Measurements from ENCODE around the gene ZNF296.
A peak's percentile ranks its signal among the peaks of the same experiment; 100 is the strongest.

ZNF296 gene

DNA sequence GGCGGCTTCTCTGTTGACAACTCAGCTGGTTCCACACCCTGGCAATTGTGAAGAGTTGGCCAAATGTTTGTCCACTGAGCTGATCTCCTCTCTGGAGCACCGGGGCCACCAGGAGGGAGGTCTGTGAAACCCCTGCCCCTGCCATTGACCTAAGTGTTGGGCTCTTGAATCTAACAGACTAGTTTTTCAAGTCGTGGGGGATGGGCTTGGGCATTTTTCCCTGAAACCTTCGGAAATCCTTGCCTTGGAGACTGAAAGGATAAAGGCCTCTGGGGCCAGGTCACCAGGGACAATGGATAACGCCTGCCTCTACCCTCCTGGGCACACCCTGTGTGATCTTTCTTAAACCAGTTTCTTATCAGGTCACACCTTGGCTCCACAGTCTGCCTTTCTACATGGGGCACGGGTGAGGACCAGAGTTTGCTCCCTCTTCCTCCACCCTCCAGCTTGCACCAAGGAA is 3.7 kb upstream of the ZNF296 start:
- Mint-ChIP-seq H3K4me1 (ENCODE audit: low read depth) (peaks cover 46% of the 10 kb centered on the region), H3K4me3 (peak overlapping the region; percentile 98), H3K27ac (peak overlapping the region; percentile 94), H3K27me3 (no peaks in the 10 kb centered on the region), H3K9me3 (no peaks in the 10 kb centered on the region), H3K36me3 (ENCODE audit: low read depth) (peaks cover 50% of the 10 kb centered on the region)
- no peak for DNase-seq

DNA sequence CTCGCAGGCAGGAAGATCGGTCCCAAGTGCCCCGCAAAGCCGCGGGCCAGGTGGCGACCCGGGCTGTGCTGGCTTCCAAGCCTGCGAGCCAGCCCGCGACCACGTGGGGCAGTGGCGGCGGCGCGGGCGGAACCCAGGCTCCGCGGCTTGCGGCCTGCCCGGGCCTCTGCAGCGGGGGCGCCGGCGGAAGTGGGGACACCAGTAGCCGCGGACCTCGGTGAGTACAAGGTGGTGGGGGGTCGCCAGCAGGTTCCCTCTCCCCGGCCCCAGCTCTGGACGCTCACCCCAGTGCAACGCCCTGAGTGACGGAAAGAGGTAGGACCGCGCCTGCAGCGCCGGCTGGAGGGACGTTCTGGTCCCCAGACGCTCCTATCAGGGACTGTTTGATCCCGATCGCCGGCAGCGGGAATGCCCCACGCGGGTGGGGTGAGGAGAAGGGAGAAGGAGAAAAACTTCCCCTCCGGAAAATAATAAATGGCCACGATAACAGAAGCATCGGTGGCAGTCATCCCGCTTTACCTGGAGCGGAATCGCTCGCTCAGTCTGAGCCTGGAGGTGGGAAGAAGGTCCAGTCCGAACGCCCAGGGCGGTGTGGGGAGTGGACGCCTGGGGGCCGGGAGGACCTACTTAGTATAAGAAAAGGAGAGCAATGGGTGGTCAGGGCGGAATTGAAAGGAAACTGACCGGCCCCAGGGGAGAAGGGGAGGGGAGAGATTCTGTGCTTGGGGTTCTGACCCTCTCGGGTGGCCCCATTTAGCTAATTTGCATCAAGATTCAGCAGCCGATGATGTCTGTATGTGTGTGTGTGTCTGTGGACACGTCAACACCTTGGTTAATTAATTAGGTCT is 3.0 kb upstream of the ZNF296 start, which contains the start of gene GEMIN7:
Gene GEMIN7 (plus strand): TSS at position 198 of the 848 bp plus-strand sequence. CDS start 10,855 bp downstream, outside the sequence.
- peaks cover 52% of the 10 kb centered on the region for H3K4me1 Mint-ChIP-seq (ENCODE audit: low read depth)
- H3K27ac Mint-ChIP-seq, result peak within 1 kb of the TSS; percentile 94
- no peaks in the 10 kb centered on the region for H3K27me3 Mint-ChIP-seq
- H3K9me3 Mint-ChIP-seq, result no peaks in the 10 kb centered on the region
- H3K4me3 Mint-ChIP-seq, result peak within 1 kb of the TSS; percentile 98
- peaks cover 53% of the 10 kb centered on the region for H3K36me3 Mint-ChIP-seq (ENCODE audit: low read depth)
- DNase-seq, result peak; percentile 93

DNA sequence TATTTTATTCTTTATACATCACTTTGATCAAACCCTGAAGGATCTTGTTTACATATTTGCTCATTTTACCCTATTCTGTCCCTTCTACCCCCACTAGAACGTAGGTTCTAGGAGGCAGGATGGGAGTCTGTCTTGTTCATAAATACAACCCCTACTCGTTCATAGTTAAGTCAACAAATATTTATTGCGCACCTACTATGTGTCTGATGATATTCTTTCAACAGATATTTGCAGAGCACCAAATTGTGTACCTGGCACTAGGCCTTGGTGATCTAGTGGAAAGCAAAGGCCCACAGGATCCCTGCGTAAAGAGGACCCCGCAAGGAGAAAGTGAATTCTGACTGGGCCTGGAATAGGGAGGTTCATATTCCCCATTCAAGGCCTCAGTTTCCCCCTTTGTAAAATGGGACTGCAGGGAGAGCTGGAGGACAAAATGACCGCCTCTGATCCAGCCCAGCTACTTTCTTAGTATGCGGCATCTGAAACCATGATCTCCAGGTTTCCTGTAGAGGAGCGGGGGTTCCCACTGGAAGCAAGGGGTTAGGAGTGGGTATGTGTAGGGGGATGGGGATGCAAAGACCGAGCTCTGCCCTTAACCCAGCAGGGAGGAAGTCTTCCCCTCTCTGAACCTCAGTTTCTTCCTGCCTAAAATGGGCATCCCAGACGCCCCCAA is 2.2 kb upstream of the ZNF296 start:
- Mint-ChIP-seq H3K9me3 (no peaks in the 10 kb centered on the region), H3K4me3 (peak overlapping the region; percentile 98), H3K36me3 (ENCODE audit: low read depth) (peaks cover 52% of the 10 kb centered on the region), H3K27ac (peak overlapping the region; percentile 79), H3K27me3 (no peaks in the 10 kb centered on the region), H3K4me1 (ENCODE audit: low read depth) (peaks cover 52% of the 10 kb centered on the region)
- DNase-seq, result no peak

DNA sequence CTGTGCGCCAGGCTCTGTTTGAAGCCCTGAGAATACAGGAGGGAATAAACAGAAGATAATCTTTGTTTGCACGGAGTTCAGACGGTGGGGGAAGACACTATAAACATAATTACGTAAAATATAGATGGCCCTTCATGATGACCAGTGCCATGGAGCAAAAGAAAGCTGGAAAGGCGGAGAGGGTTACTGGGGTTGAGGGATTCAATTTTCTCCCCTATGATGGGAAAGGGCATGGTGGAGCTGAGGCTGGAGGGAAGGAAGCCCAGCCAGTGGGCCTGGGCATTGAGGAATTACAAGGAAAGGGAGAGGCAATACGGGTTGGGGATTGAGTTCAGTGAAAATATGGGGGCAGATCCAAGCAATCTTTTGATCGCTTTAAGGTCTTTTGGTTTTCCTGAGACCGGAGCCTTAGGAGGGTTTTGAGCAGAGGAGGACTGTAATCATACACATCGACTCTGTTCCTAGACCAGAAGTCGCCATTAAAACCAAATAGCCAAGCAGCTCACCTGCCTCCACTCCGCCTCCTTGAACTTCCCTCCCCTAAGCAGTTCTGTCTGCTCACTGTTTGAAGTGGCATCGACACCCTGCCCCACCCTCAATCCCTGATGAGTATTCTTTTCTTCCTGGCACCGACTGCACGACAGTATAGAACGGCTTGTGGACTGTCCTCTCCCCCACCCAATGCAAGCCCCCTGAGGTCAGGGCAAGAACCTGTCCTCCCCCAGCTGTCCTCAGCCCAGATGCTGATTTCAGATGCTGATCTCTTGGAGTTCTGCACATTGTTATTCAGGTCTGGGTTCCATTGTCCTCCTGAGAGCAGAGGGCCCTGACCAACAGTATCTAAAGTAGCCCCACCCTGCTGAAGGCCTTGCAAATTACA is 813 bp upstream of the ZNF296 start:
- no peaks in the 10 kb centered on the region for H3K9me3 Mint-ChIP-seq
- H3K4me1 Mint-ChIP-seq (ENCODE audit: low read depth), result peaks cover 48% of the 10 kb centered on the region
- peak overlapping the region; percentile 84 for H3K4me3 Mint-ChIP-seq
- H3K27me3 Mint-ChIP-seq, result no peaks in the 10 kb centered on the region
- H3K36me3 Mint-ChIP-seq (ENCODE audit: low read depth), result peaks cover 48% of the 10 kb centered on the region
- peak overlapping the region; percentile 82 for H3K27ac Mint-ChIP-seq
- DNase-seq, result no peak

DNA sequence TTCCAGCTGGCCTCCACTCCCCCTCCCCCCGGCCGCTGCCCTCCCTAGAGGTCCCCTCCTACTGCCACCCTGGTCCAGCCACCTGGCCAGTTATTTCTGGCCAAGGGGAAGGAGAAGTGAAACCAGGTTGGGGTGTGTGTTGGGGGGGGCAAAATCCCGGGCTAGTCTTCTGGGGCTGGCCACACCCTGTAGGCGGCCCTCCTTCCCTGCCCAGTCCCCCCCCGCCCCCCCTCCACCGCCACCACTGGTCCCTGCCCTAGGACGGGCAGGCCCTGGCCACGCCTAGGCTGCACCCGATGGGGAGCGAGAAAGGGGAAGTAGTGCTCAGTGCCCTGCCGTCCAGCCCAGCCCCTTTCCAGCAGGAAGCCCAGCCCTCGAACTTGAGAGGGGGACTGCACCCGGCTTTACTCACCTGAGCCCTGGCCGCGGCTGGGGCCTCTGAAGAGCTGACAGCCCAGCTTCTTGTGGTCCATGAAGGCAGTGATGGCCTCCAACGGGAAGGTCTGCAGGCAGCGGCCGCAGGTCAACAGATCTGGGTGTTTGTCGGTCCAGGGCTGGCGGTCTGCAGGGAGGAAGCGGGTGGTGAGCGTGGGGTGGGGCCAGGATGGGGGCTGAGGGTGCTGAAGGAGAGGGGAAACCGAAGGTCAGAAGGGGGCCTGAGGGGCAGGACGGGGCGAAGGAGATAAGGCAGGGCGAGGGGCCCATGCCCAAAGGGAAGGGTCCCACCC is 813 bp downstream of the ZNF296 start:
- Mint-ChIP-seq H3K27me3 (no peaks in the 10 kb centered on the region), H3K27ac (peak overlapping the region; percentile 73), H3K36me3 (ENCODE audit: low read depth) (peaks cover 48% of the 10 kb centered on the region), H3K4me3 (peak overlapping the region; percentile 84), H3K9me3 (no peaks in the 10 kb centered on the region), H3K4me1 (ENCODE audit: low read depth) (peaks cover 35% of the 10 kb centered on the region)
- DNase-seq, result peak; percentile 55

DNA sequence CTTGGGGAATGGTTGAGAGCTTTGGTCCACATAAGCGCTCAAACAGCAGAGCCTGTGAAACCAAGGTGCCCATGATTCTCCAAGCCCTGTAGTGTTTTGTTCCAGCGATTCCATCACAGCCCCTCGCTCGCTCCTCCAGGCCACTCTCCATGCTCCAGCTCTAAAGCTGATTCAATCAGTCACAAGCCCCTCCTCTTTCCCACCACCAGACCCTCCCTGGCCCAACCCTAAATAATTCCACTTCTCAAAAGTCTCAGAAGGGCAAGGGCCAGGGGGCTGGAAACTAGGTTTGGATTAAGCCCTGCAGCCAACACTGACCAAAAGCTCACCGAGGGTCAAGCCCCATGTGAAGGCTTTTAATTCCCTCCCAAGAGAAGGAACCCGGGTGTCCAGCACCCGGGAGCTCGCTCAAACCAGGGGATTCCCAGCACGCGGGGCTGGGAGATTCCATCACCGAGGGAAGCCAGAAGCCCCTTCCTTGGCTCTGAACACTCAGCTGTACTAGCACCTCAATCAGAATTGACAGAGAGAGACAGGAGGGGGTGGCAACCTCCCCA is 1.5 kb downstream of the ZNF296 start:
- DNase-seq, result no peak
- Mint-ChIP-seq H3K9me3 (no peaks in the 10 kb centered on the region), H3K36me3 (ENCODE audit: low read depth) (peaks cover 50% of the 10 kb centered on the region), H3K27me3 (no peaks in the 10 kb centered on the region), H3K4me1 (ENCODE audit: low read depth) (peaks cover 29% of the 10 kb centered on the region), H3K27ac (peak overlapping the region; percentile 77), H3K4me3 (peak overlapping the region; percentile 84)

DNA sequence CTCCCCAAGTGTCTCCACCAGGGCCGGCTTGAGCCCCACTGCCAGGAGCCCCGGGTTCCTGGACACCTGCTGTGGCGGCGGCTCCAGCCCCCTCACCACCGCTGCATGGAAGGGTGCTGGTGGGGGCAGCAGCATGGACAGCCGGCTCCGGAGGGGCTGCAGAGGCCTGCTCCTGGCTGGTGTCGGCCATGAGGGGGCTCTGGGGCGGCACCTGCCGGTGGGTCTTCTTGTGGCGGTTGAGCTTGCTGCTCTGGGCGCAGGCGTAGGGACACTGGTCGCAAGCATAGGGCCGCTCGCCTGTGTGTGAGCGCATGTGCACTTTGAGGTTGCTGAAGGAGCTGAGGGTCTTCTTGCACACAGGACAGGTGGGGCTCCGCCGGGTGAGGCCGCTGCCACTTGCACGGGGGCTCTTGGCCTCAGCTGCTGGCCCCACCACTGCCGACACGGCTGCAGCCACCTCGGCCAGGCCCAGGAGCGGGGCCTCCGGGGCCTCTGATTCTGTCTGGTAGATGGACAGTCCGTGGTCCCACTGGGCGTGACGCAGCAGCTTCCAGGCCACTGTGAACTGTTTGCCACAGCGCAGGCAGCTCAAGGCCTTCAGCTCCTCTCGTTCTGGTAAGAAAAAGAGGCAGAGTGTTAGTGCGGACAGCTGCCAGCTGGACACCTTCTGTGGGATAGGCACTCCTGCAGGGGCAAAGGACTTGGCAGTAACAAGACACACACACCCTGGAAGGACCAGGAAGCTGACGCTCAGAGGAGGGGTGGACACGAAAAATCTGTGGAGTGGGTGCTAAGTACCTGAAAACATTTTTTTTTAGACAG is 4.1 kb downstream of the ZNF296 start:
- H3K9me3 Mint-ChIP-seq, result no peaks in the 10 kb centered on the region
- H3K4me3 Mint-ChIP-seq, result no peak overlapping the region
- no peaks in the 10 kb centered on the region for H3K27me3 Mint-ChIP-seq
- DNase-seq, result no peak
- H3K4me1 Mint-ChIP-seq (ENCODE audit: low read depth), result peaks cover 16% of the 10 kb centered on the region
- H3K36me3 Mint-ChIP-seq (ENCODE audit: low read depth), result peaks cover 63% of the 10 kb centered on the region
- no peak overlapping the region for H3K27ac Mint-ChIP-seq

DNA sequence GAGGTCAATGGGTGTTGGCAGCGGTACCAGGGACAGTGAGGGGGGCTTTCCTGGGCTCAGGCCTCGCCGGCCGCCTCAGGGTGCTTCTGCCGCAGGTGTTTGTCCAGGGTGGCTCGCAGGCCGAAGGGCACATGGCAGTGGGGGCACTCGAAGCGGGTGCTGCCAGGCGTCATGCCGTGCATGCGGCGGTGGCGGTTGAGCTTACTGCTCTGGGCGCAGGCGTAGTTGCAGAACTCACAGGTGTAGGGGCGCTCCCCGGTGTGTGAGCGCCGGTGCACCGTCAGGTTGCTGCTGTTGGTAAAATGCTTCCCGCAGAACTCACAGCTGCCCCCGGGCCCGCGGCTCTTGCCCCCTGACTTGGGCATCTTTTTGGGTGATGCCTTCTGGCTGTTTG is 4.7 kb downstream of the ZNF296 start:
- H3K27ac Mint-ChIP-seq, result no peak overlapping the region
- DNase-seq, result no peak

DNA sequence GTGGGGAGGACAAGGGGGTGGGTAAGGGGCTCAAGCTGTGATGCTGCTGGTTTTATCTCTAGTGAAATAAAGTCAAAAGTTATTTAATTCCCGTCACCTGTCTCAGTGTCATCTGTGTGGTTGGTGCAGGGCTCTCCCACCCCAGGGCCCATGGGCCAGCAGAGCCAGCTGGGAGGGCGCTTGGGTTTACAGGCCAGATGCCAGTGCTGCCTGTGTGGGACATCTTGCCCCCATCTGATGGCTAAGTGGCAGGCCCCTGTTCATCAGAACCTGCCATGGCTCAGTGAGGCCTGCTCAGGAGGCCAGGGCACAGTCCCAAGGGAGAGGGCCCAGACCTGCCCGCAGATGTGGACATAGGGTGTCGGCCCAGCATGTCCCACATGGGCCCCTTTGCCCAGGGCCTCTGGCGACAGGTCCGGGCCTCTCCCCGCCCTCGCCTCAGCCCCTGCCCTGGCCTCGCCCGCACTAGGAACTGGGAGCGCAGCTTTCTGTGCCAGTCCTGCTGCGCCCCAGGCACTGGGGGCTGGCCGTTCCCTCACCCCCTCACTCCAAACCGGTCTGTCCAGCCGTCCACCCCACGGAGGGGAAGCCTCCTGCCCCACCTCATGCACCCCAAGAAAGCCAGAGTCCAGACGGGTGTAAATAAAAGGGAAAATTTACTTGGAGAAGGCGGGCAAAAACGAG is 5.3 kb downstream of the ZNF296 start:
- H3K27me3 Mint-ChIP-seq, result no peaks in the 10 kb centered on the region
- H3K27ac Mint-ChIP-seq, result peak overlapping the region; percentile 33
- H3K9me3 Mint-ChIP-seq, result no peaks in the 10 kb centered on the region
- no peak for DNase-seq
- no peak overlapping the region for H3K4me3 Mint-ChIP-seq
- H3K36me3 Mint-ChIP-seq (ENCODE audit: low read depth), result peaks cover 70% of the 10 kb centered on the region
- peaks cover 7% of the 10 kb centered on the region for H3K4me1 Mint-ChIP-seq (ENCODE audit: low read depth)

More for the DNA sequence above, 4.7 kb downstream of the ZNF296 start:
- Mint-ChIP-seq H3K9me3 (no peaks in the 10 kb centered on the region), H3K27me3 (no peaks in the 10 kb centered on the region), H3K4me3 (no peak overlapping the region), H3K36me3 (ENCODE audit: low read depth) (peaks cover 68% of the 10 kb centered on the region), H3K4me1 (ENCODE audit: low read depth) (peaks cover 9% of the 10 kb centered on the region)

DNA sequence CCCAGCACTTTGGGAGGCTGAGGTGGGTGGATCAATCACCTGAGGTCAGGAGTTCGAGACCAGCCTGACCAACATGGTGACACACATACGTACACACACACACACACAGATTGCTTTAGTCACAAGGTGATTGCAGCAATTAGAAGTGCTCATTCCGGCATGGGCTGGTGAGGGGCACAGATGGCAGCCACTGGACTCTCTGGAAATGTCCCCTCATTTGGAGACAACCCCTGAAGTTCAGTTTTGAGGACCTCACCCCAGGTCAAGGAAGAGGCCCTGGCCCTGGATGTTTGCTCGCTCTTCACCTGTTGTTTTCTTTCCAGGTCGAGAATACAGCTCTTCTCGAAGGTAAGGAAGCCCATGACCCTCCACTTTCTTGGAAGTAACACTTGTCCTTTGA is 6.1 kb downstream of the ZNF296 start:
- DNase-seq, result no peak
- H3K9me3 Mint-ChIP-seq, result no peaks in the 10 kb centered on the region
- peak overlapping the region; percentile 26 for H3K27ac Mint-ChIP-seq
- no peaks in the 10 kb centered on the region for H3K27me3 Mint-ChIP-seq
- peaks cover 74% of the 10 kb centered on the region for H3K36me3 Mint-ChIP-seq (ENCODE audit: low read depth)
- H3K4me3 Mint-ChIP-seq, result no peak overlapping the region
- H3K4me1 Mint-ChIP-seq (ENCODE audit: low read depth), result peaks cover 7% of the 10 kb centered on the region

DNA sequence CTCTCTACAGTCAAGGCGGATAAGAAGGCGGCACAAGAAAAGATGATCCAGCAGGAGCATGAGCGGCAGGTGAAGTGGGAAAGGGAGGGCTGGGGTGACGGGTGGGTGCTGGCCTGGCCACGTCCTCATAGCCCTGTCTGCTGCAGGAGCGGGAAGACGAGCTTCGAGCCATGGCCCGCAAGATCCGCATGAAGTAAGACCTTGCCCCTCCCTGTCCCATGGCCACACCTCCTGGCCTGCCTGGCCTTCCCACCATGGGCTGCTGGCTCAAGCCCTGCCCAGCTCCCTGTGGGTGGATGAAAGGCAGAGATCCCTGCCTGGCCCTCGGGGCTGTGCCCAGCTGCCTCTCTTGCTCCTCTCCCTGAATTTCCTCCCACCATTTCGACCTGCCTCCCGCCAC is 7.2 kb downstream of the ZNF296 start:
- Mint-ChIP-seq H3K27me3 (no peaks in the 10 kb centered on the region), H3K27ac (peak overlapping the region; percentile 44), H3K4me3 (no peak overlapping the region), H3K4me1 (ENCODE audit: low read depth) (no peaks in the 10 kb centered on the region), H3K36me3 (ENCODE audit: low read depth) (peaks cover 73% of the 10 kb centered on the region), H3K9me3 (no peaks in the 10 kb centered on the region)
- DNase-seq, result no peak

DNA sequence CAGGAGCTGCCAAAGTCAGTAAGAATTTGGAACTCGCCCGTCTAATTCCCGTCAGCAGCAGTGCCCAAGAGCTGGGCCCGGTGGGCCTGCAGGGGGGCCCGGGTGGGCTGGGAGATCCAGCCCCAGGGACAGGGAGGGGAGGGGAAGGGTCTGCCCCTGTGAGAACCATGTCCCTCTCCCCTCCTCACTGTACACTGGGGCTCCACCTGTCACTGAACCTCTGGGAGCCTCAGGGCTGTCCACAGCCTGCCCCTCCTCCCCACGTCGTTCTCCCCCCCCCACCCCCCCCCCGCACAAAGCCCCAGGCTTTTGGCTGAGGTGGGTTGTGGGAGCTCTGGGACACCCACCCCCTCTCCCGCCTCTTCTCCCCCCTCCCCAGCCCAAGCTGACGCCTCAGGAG is 8.2 kb downstream of the ZNF296 start:
- no peak for DNase-seq
- Mint-ChIP-seq H3K27me3 (no peaks in the 10 kb centered on the region), H3K27ac (no peak overlapping the region), H3K9me3 (no peaks in the 10 kb centered on the region), H3K36me3 (ENCODE audit: low read depth) (peaks cover 78% of the 10 kb centered on the region), H3K4me3 (no peak overlapping the region), H3K4me1 (ENCODE audit: low read depth) (no peaks in the 10 kb centered on the region)

All from activated T-cell treated with anti-CD3 and anti-CD28 coated beads, Interleukin-2, amount 50 U/mL, for 24 hours (primary cell).